Hematopoietic multipotent progenitor cell treated with erythropoietin and hydrocortisone succinate and interleukin-3 and kit ligand, for 4 days (in vitro differentiated cells): Measurements from ENCODE around the gene APOH.

Experiments
- DNase-seq: peaks from one replicate; pipeline ENCODE4 v3.0.0-alpha.2; 2015

Gene APOH

GRCh38 chr17:66228887-66229782 is at the start of gene APOH:
APOH (minus strand) TSS chr17:66229415; CDS start chr17:66229379, 36 bp downstream.
- no peak for DNase-seq

GRCh38 chr17:66277191-66277590 is 48.0 kb upstream of the APOH start:
- DNase-seq: no peak

GRCh38 chr17:66276328-66276937 is 47.2 kb upstream of the APOH start:
- DNase-seq: no peak

GRCh38 chr17:66275651-66276050 is 46.4 kb upstream of the APOH start:
- DNase-seq: peak; percentile 20

- DNase-seq: no peak
These were observed 44.3 kb upstream of the APOH start for GRCh38 chr17:66273586-66273848.

- no peak for DNase-seq
These were observed 43.8 kb upstream of the APOH start for GRCh38 chr17:66272811-66273585.

GRCh38 chr17:66271512-66271911 is 42.3 kb upstream of the APOH start:
- no peak for DNase-seq

GRCh38 chr17:66270106-66270505 is 40.9 kb upstream of the APOH start:
- no peak for DNase-seq

- no peak for DNase-seq
These were observed 39.2 kb upstream of the APOH start for GRCh38 chr17:66268247-66268927.

GRCh38 chr17:66264696-66265095 is 35.5 kb upstream of the APOH start:
- DNase-seq: no peak

GRCh38 chr17:66262767-66263166 is 33.6 kb upstream of the APOH start:
- DNase-seq: no peak

GRCh38 chr17:66260688-66261087 is 31.5 kb upstream of the APOH start:
- no peak for DNase-seq

- no peak for DNase-seq
These were observed 31.1 kb upstream of the APOH start for GRCh38 chr17:66260275-66260674.

- DNase-seq: no peak
These were observed 26.3 kb upstream of the APOH start for GRCh38 chr17:66255527-66255971.

- DNase-seq: peak; percentile 88
These were observed 25.9 kb upstream of the APOH start for GRCh38 chr17:66255112-66255511.

GRCh38 chr17:66253458-66253857 is 24.2 kb upstream of the APOH start:
- DNase-seq: peak; percentile 12

- DNase-seq: peak; percentile 62
These were observed 21.5 kb upstream of the APOH start for GRCh38 chr17:66250686-66251085.

GRCh38 chr17:66248285-66248684 is 19.1 kb upstream of the APOH start:
- DNase-seq: no peak

- no peak for DNase-seq
These were observed 12.6 kb upstream of the APOH start for GRCh38 chr17:66241839-66242238.

- DNase-seq: no peak
These were observed 11.4 kb upstream of the APOH start for GRCh38 chr17:66240630-66241029.

GRCh38 chr17:66240013-66240412 is 10.8 kb upstream of the APOH start:
- DNase-seq: no peak

- no peak for DNase-seq
These were observed 6.3 kb upstream of the APOH start for GRCh38 chr17:66235377-66235994.

GRCh38 chr17:66234611-66235010 is 5.4 kb upstream of the APOH start:
- no peak for DNase-seq
